ENCODE results near the gene SDK2. TPM values are rescaled to one million over a fixed set of nuclear protein-coding genes. Genes with fewer than 3 reads are reported as not detected.
A peak's percentile ranks its signal among the peaks of the same experiment; 100 is the strongest.
"Not testable (repeated sequence)": the region's sequence is repeated elsewhere in the genome, so short reads cannot be mapped to it uniquely, and the experiment has no call there.

Gene SDK2
- total RNA-seq, 2 donors from 2014 or later = 0.26 to 0.33 TPM

DNA sequence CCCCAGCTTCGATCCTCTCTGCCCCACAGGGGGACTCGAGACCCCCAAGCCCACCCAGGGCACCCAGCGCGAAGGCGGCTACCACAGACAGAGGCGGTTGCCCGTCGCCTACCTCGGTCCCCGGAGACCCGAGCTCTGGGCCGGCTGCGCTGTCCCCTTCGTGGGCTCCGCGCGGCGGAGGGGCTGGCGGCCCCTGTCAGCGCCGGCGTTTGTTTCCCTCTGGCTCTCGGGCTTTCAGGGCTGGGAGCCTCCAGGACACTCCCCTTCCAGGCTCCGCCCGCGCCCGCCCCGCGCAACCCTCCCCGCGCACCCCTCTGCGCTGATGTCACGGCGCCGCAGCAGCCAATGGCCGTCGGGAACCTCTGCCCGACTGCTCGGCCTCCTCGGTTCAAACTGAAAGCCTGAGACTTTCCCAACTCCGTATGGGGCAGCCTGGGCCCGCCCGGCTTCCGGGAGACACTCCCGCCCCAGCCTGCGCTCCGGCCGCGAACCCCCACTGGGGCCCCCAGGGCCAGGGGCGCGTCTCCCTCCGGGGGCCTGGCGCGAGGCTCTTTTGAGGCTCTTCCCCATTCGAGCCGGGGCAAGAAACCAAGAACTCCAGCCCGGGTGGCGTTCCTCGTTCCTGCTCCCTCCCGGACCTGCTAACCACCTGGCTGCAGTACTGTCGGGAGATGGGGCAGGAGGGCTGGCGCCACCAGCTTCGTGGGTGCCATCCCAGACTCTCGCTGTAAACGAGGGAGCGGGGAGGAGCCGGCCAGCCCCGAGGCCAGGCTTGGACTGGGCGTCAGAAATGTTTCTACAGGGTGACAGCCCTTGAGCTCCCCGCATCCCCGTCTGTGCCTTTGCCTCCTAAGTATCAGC lies 332.2 kb downstream of the SDK2 start, which contains the start of gene CDC42EP4:
CDC42EP4 (minus strand) TSS at position 221 of the 861 bp plus-strand sequence. CDS start 25,501 bp downstream, outside the sequence.
- H3K4me1 ChIP-seq = peaks cover 37% of the 10 kb centered on the region

DNA sequence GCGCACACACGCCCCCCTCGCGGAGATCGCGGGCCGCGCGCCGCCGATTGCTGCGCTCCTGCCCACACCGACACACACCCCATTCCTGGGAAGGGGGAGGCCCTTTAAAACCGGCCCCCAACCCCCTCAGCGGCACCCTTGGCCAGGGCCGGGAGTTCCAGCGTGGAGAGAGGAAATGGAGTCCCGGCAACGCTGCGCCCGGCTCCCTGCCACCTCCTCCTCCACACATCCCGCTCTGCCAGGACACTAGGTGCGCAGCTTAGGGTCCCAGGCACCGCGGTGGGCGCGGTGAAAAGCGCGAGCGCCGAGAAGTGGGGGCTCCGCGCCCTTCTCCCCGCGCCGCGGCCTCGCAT lies 332.8 kb downstream of the SDK2 start:
- DNase-seq (no peak), ATAC-seq (peak; percentile 2)
- Histone ChIP-seq H3K4me3 (peak overlapping the region; percentile 74 to 91), H3K27ac (peak overlapping the region; percentile 96 to 99 (median 96)), H3K4me1 (peaks cover 39% of the 10 kb centered on the region), H3K27me3 (no peaks in the 10 kb centered on the region), H3K9me3 (no peaks in the 10 kb centered on the region), H3K36me3 (replicated peaks in 1 of 2; ENCODE audit: insufficient read depth in 1 of 2, low read depth in 2 of 2) (no peaks in the 10 kb centered on the region)
- no peak for TF ChIP-seq POLR2A (IDR thresholded peaks at IDR 0.05)
- 0% methylated on average over 1 to 38 of the region's 38 CpGs for WGBS, 2 donors
- intact Hi-C loops (cut with DNase I) = loop anchor here (10.0 kb wide), 1 partner anchor 57 kb away; no protein-coding TSS in a partner anchor

More for the DNA sequence above, 332.2 kb downstream of the SDK2 start, which contains the start of gene CDC42EP4:
- Histone ChIP-seq H3K9me3 (no peaks in the 10 kb centered on the region), H3K27ac (peak within 1 kb of the TSS; percentile 96 to 99 (median 96)), H3K4me3 (peak within 1 kb of the TSS; percentile 74 to 91), H3K27me3 (no peaks in the 10 kb centered on the region), H3K36me3 (replicated peaks in 1 of 2; ENCODE audit: insufficient read depth in 1 of 2, low read depth in 2 of 2) (no peaks in the 10 kb centered on the region)
- intact Hi-C loops (cut with DNase I) = loop anchor here (10.0 kb wide), 1 partner anchor 57 kb away; no protein-coding TSS in a partner anchor
- TF ChIP-seq POLR2A (IDR thresholded peaks at IDR 0.05) = peak; percentile 99
- TF ChIP-seq, protein P1, sequence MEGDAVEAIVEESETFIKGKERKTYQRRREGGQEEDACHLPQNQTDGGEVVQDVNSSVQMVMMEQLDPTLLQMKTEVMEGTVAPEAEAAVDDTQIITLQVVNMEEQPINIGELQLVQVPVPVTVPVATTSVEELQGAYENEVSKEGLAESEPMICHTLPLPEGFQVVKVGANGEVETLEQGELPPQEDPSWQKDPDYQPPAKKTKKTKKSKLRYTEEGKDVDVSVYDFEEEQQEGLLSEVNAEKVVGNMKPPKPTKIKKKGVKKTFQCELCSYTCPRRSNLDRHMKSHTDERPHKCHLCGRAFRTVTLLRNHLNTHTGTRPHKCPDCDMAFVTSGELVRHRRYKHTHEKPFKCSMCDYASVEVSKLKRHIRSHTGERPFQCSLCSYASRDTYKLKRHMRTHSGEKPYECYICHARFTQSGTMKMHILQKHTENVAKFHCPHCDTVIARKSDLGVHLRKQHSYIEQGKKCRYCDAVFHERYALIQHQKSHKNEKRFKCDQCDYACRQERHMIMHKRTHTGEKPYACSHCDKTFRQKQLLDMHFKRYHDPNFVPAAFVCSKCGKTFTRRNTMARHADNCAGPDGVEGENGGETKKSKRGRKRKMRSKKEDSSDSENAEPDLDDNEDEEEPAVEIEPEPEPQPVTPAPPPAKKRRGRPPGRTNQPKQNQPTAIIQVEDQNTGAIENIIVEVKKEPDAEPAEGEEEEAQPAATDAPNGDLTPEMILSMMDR (IDR thresholded peaks at IDR 0.05) = peak in 1 of 7 experiments; percentile 9
- ATAC-seq (peak; percentile 75), DNase-seq (peak; percentile 96 to 97 (median 97))
- 1% methylated on average over 23 to 62 of the region's 71 CpGs for WGBS, 2 donors

DNA sequence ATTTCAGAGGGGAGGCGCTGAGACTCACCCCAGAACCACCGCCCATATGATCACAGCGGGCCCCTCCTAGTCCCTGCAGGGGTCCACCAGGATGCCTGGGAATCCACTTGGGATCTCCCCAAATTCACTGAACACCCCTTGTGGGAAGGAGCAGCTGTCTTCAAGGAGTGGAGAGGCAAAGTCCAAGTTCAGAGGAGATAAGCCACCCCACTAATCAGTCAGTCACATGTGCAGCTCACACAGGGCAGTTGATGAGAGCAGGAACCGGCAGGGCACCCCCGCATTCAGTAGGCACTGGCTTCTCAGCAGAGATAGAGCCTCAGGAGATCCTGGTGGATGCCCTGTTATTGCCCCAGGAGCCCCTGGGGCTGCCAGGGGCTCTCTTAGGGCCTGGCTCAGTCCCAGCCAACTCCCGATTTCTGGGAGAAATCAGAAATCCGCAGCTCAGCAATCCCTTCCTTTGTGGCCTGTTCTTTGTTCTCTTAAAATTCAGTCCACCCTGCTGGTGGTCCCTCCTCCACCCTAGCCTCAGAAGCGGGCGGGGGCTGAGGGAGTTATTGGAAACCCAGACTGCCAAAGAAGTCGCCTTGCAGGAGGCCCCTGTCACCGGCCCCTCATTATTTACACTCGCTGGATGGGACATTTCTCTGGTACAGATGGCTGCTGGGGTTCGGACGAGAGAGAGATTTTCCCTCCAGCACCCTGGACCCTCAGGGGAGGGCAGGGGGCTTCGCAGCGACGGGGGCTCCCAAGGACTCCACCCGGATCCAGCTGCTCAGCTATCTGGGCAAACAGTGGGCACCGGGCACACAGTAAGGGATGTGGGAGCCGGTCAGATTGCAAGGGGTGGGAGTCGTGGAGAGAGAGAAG lies 334.3 kb downstream of the SDK2 start:
- peak overlapping the region; percentile 74 to 91 for H3K4me3 ChIP-seq
- 4 to 5% methylated on average over 17 to 21 of the region's 21 CpGs for WGBS, 2 donors
- TF ChIP-seq POLR2A (IDR thresholded peaks at IDR 0.05) = peak; percentile 67 to 93 (median 92)
- TF ChIP-seq, protein P1 (IDR thresholded peaks at IDR 0.05) = peak in 1 of 7 experiments; percentile 0
- peaks cover 53% of the 10 kb centered on the region for H3K4me1 ChIP-seq
- H3K9me3 ChIP-seq = no peaks in the 10 kb centered on the region
- intact Hi-C loops (cut with DNase I) = loop anchor here (10.0 kb wide), 1 partner anchor 55 kb away; no protein-coding TSS in a partner anchor
- DNase-seq = peak; percentile 84 to 92 (median 90)
- peak overlapping the region; percentile 96 to 99 (median 96) for H3K27ac ChIP-seq
- no peaks in the 10 kb centered on the region for H3K36me3 ChIP-seq (replicated peaks in 1 of 2; ENCODE audit: insufficient read depth in 1 of 2, low read depth in 2 of 2)
- no peaks in the 10 kb centered on the region for H3K27me3 ChIP-seq
- ATAC-seq = peak; percentile 32

DNA sequence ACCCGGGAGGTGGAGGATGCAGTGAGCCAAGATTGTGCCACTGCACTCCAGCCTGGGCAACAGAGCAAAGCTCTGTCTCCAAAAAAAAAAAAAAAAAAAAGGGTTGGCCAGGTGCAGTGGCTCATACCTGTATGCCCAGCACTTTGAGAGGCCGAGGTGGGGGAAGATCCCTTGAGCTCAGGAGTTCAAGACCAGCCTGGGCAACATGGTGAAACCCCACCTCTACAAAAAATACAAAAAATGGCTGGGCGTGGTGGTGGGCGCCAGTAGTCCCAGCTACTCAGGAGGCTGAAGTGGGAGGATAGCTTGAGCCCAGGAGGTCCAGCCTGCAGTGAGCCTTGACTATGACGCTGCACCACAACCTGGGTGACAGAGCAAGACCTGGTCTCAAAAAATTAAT lies 335.3 kb downstream of the SDK2 start:
- H3K4me3 ChIP-seq; ATAC-seq; H3K27me3 ChIP-seq; H3K36me3 ChIP-seq (replicated peaks in 1 of 2; ENCODE audit: insufficient read depth in 1 of 2, low read depth in 2 of 2); intact Hi-C loops (cut with DNase I); H3K9me3 ChIP-seq: not testable (repeated sequence)
- peak in 2 of 4 donors; percentile 43 to 44 for DNase-seq
- WGBS, 2 donors = 20 to 30% methylated on average over 5 of the region's 5 CpGs
- peaks cover 63% of the 10 kb centered on the region for H3K4me1 ChIP-seq
- peak overlapping the region; percentile 96 to 99 (median 96) for H3K27ac ChIP-seq

DNA sequence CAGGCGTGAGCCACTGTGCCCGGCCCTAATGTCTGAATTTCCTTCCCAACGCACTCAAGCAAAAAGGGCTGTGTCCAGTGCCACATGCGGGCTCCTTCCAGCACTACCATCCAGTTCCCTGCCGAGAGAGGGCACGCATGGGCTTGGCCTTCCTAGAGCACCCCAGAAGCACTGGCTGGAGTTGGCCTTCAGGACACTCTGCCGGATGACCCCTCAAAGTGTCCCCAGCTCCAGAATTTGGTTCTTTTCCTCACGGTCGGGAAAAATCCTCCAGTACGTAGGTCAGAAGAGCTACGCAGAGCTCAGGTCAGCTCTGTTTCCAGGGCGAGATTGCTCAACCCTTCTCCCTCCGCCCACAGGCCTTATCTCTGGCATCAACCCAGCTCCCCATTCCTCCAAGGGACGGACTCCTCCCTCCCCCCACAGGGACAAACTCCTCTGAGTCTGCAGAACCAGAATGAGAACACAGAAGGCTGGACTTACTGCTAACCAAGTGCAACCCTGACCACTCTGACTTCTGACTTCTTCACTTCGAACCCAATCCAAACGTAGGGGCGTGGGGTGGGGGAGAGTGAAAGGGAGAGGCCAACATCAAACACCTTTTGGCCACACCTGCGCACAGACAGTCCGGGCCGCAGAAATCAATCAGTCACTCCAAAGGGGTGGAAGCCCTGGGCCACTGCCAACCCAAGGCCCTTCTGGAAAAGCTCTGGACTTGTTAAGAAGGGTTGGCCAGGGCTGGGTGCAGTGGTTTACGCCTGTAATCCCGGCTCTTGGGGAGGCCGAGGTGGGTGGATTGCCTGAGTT lies 336.0 kb downstream of the SDK2 start:
- 2 to 11% methylated on average over 10 to 23 of the region's 23 CpGs for WGBS, 2 donors
- intact Hi-C loops (cut with DNase I) = no loop called here

More for the DNA sequence above, 336.0 kb downstream of the SDK2 start:
- Histone ChIP-seq H3K27ac (peak overlapping the region; percentile 92 to 97 (median 96)), H3K4me1 (peaks cover 70% of the 10 kb centered on the region), H3K36me3 (replicated peaks in 1 of 2; ENCODE audit: insufficient read depth in 1 of 2, low read depth in 2 of 2) (no peaks in the 10 kb centered on the region), H3K4me3 (no peak overlapping the region), H3K27me3 (no peaks in the 10 kb centered on the region), H3K9me3 (no peaks in the 10 kb centered on the region)
- DNase-seq = peak; percentile 96 to 97 (median 96)
- peak; percentile 51 for ATAC-seq
- TF ChIP-seq, protein P1 (IDR thresholded peaks at IDR 0.05) = peak in 1 of 7 experiments; percentile 0
- peak; percentile 59 to 88 (median 83) for TF ChIP-seq POLR2A (IDR thresholded peaks at IDR 0.05)
